HCT116 (cell line): ENCODE data around the gene TM6SF1. TPM values are rescaled to one million over a fixed set of nuclear protein-coding genes. Genes with fewer than 3 reads are reported as not detected.

Experiments
- microRNA-seq: library from miRNA; unstranded; fragments of <30 nt; microRNA quantifications from one replicate; pipeline ENCODE4, GENCODE V29; 2016; ENCODE audit warnings: borderline number of aligned reads
- total RNA-seq: library from RNA; stranded (reverse); gene quantifications from one replicate; pipeline ENCODE4 v1.2.1, GENCODE V29; 2021; ENCODE audit not compliant: unreplicated experiment

TM6SF1 gene
- total RNA-seq, 1 experiment from 2014 or later = not detected

Small RNA genes within 50 kb of the gene (microRNA-seq; reads per million reads assigned to microRNA genes)
- gene MIR4515 = not detected

Other genes starting within 250 kb of the TM6SF1 start
- gene HOMER2, start 154.9 kb upstream of the TM6SF1 start, total RNA-seq = 3.9 TPM
- gene RAMAC, start 121.4 kb upstream of the TM6SF1 start, total RNA-seq = 16.5 TPM
- 26.0 TPM for gene C15orf40, start 96.0 kb upstream of the TM6SF1 start, total RNA-seq
- 80.0 TPM for gene BTBD1, start 40.4 kb upstream of the TM6SF1 start, total RNA-seq
- 0.64 TPM for gene HDGFL3, start 100.2 kb downstream of the TM6SF1 start, total RNA-seq
- not detected for gene BNC1, start 177.0 kb downstream of the TM6SF1 start, total RNA-seq